ENCODE results near the gene PTPN7. TPM values are rescaled to one million over a fixed set of nuclear protein-coding genes. Genes with fewer than 3 reads are reported as not detected.
"Not testable (repeated sequence)": the region's sequence is repeated elsewhere in the genome, so short reads cannot be mapped to it uniquely, and the experiment has no call there.

The PTPN7 gene
- total RNA-seq, 1 experiment from 2014 or later = not detected

GRCh38 chr1:202182040-202182877, 21.9 kb upstream of the PTPN7 start:
- Histone ChIP-seq H3K79me2 (ENCODE audit: low read depth) (no peaks in the 10 kb centered on the region), H3K9me2 (ENCODE audit: insufficient read depth) (no peaks in the 10 kb centered on the region), H3K4me3 (no peak overlapping the region), H3K4me2 (no peak overlapping the region), H3K27me3 (ENCODE audit: insufficient read depth, low read depth) (peaks cover 23% of the 10 kb centered on the region), H3K4me1 (replicated peaks; ENCODE audit: insufficient read depth) (no peaks in the 10 kb centered on the region), H4K20me1 (ENCODE audit: insufficient read depth) (no peaks in the 10 kb centered on the region), H3K9me3 (ENCODE audit: insufficient read depth, low read depth) (no peaks in the 10 kb centered on the region), H3K36me3 (ENCODE audit: low read depth) (no peaks in the 10 kb centered on the region), H3F3A (ENCODE audit: insufficient read depth, low read depth) (no peaks in the 10 kb centered on the region), H2AFZ (no peak overlapping the region), H3K27ac (no peak overlapping the region)
- ChIA-PET POLR2A (ENCODE audit: unreplicated experiment) (no interaction called here), CTCF (interaction anchor here (0.6 to 1.1 kb wide), 2 partner anchors 31 to 133 kb away, joined by 3 to 4 read pairs; no protein-coding TSS in a partner anchor)
- no peak for DNase-seq
- no TSS peak for BruUV-seq (replicated peaks)
- intact Hi-C loops (cut with micrococcal nuclease; ENCODE audit: unreplicated experiment) = loop anchor here (5.0 to 10.0 kb wide), 2 partner anchors 283 to 420 kb away; no protein-coding TSS in a partner anchor
- TF ChIP-seq EZH2 (IDR thresholded peaks at IDR 0.05; ENCODE audit: low read depth) (no peak), CTCF (conservative IDR thresholded peaks at IDR 0.05) (no peak)

- Histone ChIP-seq H4K20me1 (ENCODE audit: insufficient read depth) (no peaks in the 10 kb centered on the region), H3F3A (ENCODE audit: insufficient read depth, low read depth) (no peaks in the 10 kb centered on the region), H2AFZ (no peak overlapping the region), H3K27ac (no peak overlapping the region), H3K4me2 (no peak overlapping the region), H3K79me2 (ENCODE audit: low read depth) (no peaks in the 10 kb centered on the region), H3K9me3 (ENCODE audit: insufficient read depth, low read depth) (no peaks in the 10 kb centered on the region), H3K4me3 (no peak overlapping the region), H3K4me1 (replicated peaks; ENCODE audit: insufficient read depth) (no peaks in the 10 kb centered on the region), H3K9me2 (ENCODE audit: insufficient read depth) (no peaks in the 10 kb centered on the region), H3K36me3 (ENCODE audit: low read depth) (no peaks in the 10 kb centered on the region), H3K27me3 (ENCODE audit: insufficient read depth, low read depth) (peaks cover 27% of the 10 kb centered on the region)
- BruUV-seq (replicated peaks) = no TSS peak
- DNase-seq = no peak
- POLR2A ChIA-PET (ENCODE audit: unreplicated experiment) = no interaction called here
- TF ChIP-seq CTCF (conservative IDR thresholded peaks at IDR 0.05) = no peak
- no peak for TF ChIP-seq EZH2 (IDR thresholded peaks at IDR 0.05; ENCODE audit: low read depth)
- CTCF ChIA-PET = interaction anchor here (0.6 kb wide), 1 partner anchor 107 kb away, joined by 4 read pairs; no protein-coding TSS in a partner anchor
- intact Hi-C loops (cut with micrococcal nuclease; ENCODE audit: unreplicated experiment) = loop anchor here (5.0 to 10.0 kb wide), 2 partner anchors 283 to 421 kb away; no protein-coding TSS in a partner anchor
These were observed 21.2 kb upstream of the PTPN7 start for GRCh38 chr1:202181586-202181985.

- intact Hi-C loops (cut with micrococcal nuclease; ENCODE audit: unreplicated experiment) = loop anchor here (5.0 to 10.0 kb wide), 2 partner anchors 284 to 422 kb away; no protein-coding TSS in a partner anchor
- DNase-seq; H3K27ac ChIP-seq; BruUV-seq (replicated peaks); CTCF ChIA-PET; H3K79me2 ChIP-seq (ENCODE audit: low read depth); H3K4me2 ChIP-seq; H3K36me3 ChIP-seq (ENCODE audit: low read depth); H3F3A ChIP-seq (ENCODE audit: insufficient read depth, low read depth); H3K4me1 ChIP-seq (replicated peaks; ENCODE audit: insufficient read depth); H2AFZ ChIP-seq; H3K4me3 ChIP-seq; H4K20me1 ChIP-seq (ENCODE audit: insufficient read depth); H3K9me2 ChIP-seq (ENCODE audit: insufficient read depth); H3K9me3 ChIP-seq (ENCODE audit: insufficient read depth, low read depth); POLR2A ChIA-PET (ENCODE audit: unreplicated experiment): not testable (repeated sequence)
- H3K27me3 ChIP-seq (ENCODE audit: insufficient read depth, low read depth) = peaks cover 27% of the 10 kb centered on the region
These were observed 20.3 kb upstream of the PTPN7 start for GRCh38 chr1:202180751-202181139.
